ENCODE data around the gene SPA17. TPM values are rescaled to one million over a fixed set of nuclear protein-coding genes. Genes with fewer than 3 reads are reported as not detected.

The SPA17 gene
- total and polyA plus RNA-seq, 2 of the 8 experiments (the other 6 are each of a cell fraction or from before 2014, with no cell fraction given): 3.7 to 5.2 TPM

- CTCF ChIA-PET (ENCODE audit: partially characterized antibody): no interaction called here
- H3K23me2 ChIP-seq (ENCODE audit: low read depth, low read length): no peaks in the 10 kb centered on the region
- H2AFZ ChIP-seq (ENCODE audit: low read length): no peak overlapping the region
- H3K4me1 ChIP-seq (replicated peaks in 1 of 4; ENCODE audit: control insufficient read depth in 3 of 4, insufficient read depth in 4 of 4, low read length in 3 of 4): no peaks in the 10 kb centered on the region
- H3K27me3 ChIP-seq (replicated peaks in 1 of 4; ENCODE audit: control insufficient read depth in 3 of 4, extremely low read depth in 1 of 4, insufficient read depth in 3 of 4, low read length in 3 of 4): no peaks in the 10 kb centered on the region
- H3K14ac ChIP-seq (ENCODE audit: insufficient read length): no peak overlapping the region
- H4K20me1 ChIP-seq (replicated peaks in 1 of 2; ENCODE audit: control insufficient read depth in 1 of 2, insufficient read depth in 2 of 2, low read length in 2 of 2): no peaks in the 10 kb centered on the region
- H3K36me3 ChIP-seq (ENCODE audit: control insufficient read depth in 2 of 4, insufficient read depth in 4 of 4, low read length in 3 of 4): no peaks in the 10 kb centered on the region
- H3K23ac ChIP-seq (ENCODE audit: insufficient read length): no peak overlapping the region
- no peaks in the 10 kb centered on the region for H3K79me2 ChIP-seq (ENCODE audit: control insufficient read depth in 1 of 2, insufficient read depth in 2 of 2, low read length in 2 of 2)
- 92% methylated on average over 4 of the region's 4 CpGs; no CpG with 5 or more reads in 1 of the 2 experiments for WGBS, 2 experiments (ENCODE audit: extremely low coverage in 1 of 2, insufficient coverage in 1 of 2, insufficient read length in 1 of 2, insufficient replicate concordance in 2 of 2, low coverage in 1 of 2, low lambda C conversion rate in 2 of 2, missing lambda C conversion rate in 1 of 2)
- H3K27ac ChIP-seq (ENCODE audit: low read depth, low read length): no peak overlapping the region
- no peak overlapping the region for H4K8ac ChIP-seq (ENCODE audit: extremely low read depth, insufficient read depth, low read length)
- no peak overlapping the region for H3K18ac ChIP-seq (ENCODE audit: extremely low read depth, low read length)
- H3K4ac ChIP-seq (replicated peaks; ENCODE audit: insufficient read length, low read depth, low read length): no peak overlapping the region
- peaks cover 0 to 4% of the 10 kb centered on the region in 2 experiments; a peak in 2 of 4 replicates for H3K9me3 ChIP-seq (ENCODE audit: insufficient read depth in 2 of 2, low read depth in 1 of 2, low read length in 1 of 2)
- no peak overlapping the region for H2BK15ac ChIP-seq (ENCODE audit: low read length)
- no peak for DNase-seq (ENCODE audit: low read depth in 1 of 2, low spot score in 2 of 2)
- no peak for TF ChIP-seq TAF1 (IDR thresholded peaks at IDR 0.05; ENCODE audit: low read depth, low read length)
- TF ChIP-seq BRCA1 (IDR thresholded peaks at IDR 0.05; ENCODE audit: low read depth, low read length): no peak
- H2AK5ac ChIP-seq (ENCODE audit: low read depth, low read length): no peak overlapping the region
- no peak overlapping the region for H3K4me2 ChIP-seq (ENCODE audit: insufficient read depth in 1 of 2, low read depth in 2 of 2, low read length in 2 of 2)
- H2BK5ac ChIP-seq (ENCODE audit: low read depth, low read length): no peak overlapping the region
- H3K56ac ChIP-seq (replicated peaks; ENCODE audit: insufficient read length, low read depth, low read length): no peak overlapping the region
- no peak overlapping the region for H4K5ac ChIP-seq (ENCODE audit: insufficient read length, low read depth, low read length)
- H3K4me3 ChIP-seq (ENCODE audit: extremely low read depth in 1 of 4, insufficient read depth in 2 of 4, low read depth in 3 of 4, low read length in 4 of 4): no peak overlapping the region
- no peak overlapping the region for H4K91ac ChIP-seq (replicated peaks; ENCODE audit: insufficient read length, low read length)
- H2BK120ac ChIP-seq (replicated peaks; ENCODE audit: low read depth, low read length): no peak overlapping the region
- FAIRE-seq: no peak
- no peak overlapping the region for H2BK20ac ChIP-seq (ENCODE audit: low read length)
- no peak overlapping the region for H2BK12ac ChIP-seq (ENCODE audit: low read depth, low read length)
- no peaks in the 10 kb centered on the region for H3K79me1 ChIP-seq (ENCODE audit: low read depth, low read length)
- POLR2A ChIA-PET (ENCODE audit: partially characterized antibody): no interaction called here
- H3K9ac ChIP-seq (replicated peaks in 1 of 4; ENCODE audit: extremely low read depth in 1 of 4, low read depth in 3 of 4, low read length in 3 of 4): no peak overlapping the region
Observed at GRCh38 chr11:124707829-124708228, 34.1 kb downstream of the SPA17 start.

All from H1 (cell line).